GM21526 (cell line): Measurements from ENCODE around the gene ADGRF1.
"Not testable (repeated sequence)": the region's sequence is repeated elsewhere in the genome, so short reads cannot be mapped to it uniquely, and the experiment has no call there.

ENCODE experiments used
- ATAC-seq: cut with Tn5 transposase; IDR thresholded peaks from one replicate; pipeline ENCODE4 v1.9.1; 2021; ENCODE audit warnings: moderate library complexity; ENCODE audit not compliant: unreplicated experiment, low FRiP score

The ADGRF1 gene

GRCh38 chr6:47042275-47042791 is at the start of gene ADGRF1:
ADGRF1 (minus strand) TSS chr6:47042332; CDS start chr6:47029061, 13,271 bp downstream.
- ATAC-seq, result no peak

DNA sequence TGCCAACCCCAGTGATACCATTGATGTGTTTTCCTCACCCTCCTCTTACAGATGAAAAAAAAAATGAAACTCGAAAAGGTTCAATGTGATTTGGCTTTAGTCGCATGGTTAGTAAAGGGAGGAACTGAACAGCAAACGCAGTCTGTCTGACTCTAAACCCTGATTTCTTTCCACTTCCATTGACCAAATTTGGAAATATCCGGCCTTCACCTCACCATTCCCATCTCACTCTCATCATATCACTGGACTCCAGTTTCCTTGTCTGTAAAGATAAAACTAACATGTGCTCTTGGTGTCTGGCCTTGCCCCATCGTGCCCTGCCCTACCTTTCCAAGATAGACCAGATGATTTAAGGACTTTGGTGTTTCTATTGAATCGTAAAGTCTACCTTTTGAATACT is 48.7 kb upstream of the ADGRF1 start:
- ATAC-seq, result no peak

DNA sequence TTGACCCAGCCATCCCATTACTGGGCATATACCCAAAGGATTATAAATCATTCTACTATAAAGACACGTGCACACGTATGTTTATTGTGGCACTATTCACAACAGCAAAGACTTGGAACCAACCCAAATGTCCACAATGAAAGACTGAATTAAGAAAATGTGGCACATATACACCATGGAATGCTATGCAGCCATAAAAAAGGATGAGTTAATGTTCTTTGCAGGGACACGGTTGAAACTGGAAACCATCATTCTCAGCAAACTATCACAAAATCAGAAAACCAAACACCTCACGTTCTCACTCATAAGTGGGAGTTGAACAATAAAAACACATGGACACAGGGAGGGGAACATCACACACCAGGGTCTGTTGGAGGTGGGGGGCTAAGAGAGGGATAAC is 47.3 kb upstream of the ADGRF1 start:
- ATAC-seq, result not testable (repeated sequence)

- ATAC-seq, result no peak
These were observed 44.1 kb upstream of the ADGRF1 start for GRCh38 chr6:47086051-47086770.

DNA sequence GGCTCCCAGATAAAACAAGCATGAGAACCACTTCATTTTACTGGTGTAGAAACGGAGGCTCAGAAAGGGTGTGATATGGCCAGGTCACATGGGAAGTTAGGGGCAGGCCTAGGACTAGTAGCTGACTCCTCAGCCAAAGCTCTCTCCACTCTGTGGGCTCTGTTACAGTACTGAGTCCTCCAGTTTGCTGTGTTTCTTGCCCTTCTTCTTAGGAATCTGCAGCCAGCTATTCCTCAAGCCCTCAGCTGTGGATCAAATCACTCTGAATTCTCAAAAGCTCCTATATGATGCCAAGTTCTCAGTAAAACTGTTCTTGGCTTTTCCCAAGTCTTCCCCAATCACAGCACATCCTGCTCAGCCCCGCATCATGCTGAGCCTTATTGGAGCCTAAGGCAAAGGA is 42.5 kb upstream of the ADGRF1 start:
- no peak for ATAC-seq

DNA sequence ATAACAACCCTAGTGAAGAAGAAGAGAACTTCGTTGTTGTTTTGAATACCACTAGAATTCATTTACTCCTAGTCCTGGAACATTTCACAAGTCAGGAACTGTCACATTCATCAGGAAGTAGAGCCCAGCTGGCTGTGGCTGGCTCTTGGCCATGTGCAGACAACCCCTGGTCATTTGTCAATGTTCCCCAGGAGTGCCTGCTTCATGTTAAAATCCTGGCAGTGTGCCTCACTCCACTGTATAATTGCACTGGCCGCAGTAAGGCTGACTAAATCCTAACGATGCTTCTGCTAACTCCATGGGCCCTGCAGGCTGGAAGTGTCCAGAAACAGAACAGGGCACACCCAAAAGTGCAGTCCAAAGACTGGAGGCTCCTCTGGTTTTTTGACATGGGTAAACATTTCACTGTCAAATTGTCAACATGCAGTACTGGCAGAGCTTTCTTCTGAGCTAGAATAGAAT is 41.5 kb upstream of the ADGRF1 start:
- ATAC-seq, result no peak

GRCh38 chr6:47080083-47080596 is 38.0 kb upstream of the ADGRF1 start:
- ATAC-seq, result no peak

GRCh38 chr6:47079638-47080037 is 37.5 kb upstream of the ADGRF1 start:
- ATAC-seq, result no peak

DNA sequence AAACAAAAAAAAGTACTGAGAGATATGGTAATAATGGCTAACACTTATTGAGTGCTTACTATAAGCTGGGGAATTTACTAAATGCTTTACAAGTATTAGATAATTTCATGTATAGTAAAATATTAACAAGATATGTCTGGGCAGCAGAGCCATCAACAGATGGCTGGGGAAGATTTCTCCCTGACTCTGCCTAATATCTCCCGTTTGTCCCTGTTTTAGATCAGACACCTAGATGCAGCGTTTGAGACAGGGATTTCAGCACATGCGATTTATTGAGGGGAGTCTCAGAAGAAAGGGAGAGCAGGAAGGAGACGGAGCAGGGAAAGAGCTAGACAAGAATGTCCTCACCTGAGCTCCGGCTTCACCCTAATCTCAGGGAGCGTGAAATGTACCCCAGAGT is 36.9 kb upstream of the ADGRF1 start:
- no peak for ATAC-seq

DNA sequence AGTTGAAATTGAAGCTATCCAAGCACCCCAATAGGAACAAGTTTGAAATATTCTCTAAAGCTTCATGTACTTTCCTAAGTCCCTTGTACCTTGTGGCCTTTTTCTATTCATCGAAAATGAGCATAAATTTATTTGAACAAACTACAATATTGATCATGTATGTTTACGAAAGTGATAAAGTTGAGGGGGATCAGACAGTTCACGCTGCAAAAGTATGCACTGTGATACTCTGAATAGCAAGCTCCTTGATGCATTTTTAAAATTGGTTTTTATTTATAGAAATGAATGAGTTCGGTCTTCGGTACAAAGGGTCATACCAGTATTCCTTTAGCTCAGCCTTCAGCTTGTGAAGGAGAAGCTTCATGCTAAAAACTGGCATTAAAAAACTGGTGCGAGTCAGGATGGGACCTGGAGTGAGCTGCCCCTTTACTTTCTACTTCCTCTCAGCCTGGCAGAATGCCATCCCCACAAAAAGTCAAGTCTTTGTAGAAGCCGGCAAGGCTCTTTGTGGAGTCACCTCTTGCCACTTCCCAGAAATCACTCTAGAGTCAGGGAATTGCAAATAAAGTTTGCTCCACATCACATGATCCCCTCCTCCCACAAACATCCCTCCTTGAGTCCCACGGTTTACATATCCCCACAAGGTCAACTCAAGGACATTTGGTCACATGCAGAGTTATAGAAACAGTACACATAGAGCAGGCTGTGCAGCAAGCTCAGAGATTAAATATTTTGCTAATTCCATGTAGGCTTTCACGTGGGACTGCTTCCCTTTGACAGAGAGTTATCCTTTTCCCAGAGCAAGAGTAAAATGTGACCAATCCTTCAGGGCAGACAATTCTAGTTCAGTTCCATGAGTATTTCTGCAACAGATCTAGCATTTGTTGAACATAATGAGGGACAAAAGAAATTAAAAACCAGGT is 34.6 kb upstream of the ADGRF1 start:
- ATAC-seq, result no peak

DNA sequence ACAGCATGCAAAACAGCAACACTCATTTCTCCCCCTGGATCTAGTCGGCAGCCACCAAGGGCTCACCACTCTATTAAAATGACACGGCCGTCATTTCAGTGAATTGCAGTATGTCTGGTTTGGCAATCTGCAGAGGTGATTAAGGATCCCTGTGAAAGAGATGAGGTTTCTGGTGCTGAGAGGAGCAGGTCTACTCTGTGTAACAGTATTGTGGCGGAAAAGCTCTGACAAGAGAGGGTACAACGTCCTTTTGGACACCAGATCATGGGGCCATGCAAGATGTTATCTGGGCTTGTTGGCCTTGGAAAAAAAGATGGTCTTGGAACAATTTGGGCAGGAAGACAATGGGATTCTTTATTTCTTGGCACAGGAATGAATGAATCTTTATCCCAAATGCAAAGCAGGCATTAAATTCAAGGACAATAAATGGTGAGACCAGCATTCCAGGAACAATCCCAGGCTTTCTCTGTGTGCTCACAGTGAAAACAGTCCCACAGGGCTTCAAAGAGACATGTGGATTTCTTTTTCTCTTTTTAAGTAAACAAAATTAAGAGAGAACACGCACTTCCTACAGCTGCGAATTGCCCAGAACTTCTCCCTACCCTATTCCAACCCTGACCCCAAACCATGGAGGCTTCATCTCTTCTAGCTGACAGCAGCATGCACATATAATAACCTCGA is 33.7 kb upstream of the ADGRF1 start:
- no peak for ATAC-seq

DNA sequence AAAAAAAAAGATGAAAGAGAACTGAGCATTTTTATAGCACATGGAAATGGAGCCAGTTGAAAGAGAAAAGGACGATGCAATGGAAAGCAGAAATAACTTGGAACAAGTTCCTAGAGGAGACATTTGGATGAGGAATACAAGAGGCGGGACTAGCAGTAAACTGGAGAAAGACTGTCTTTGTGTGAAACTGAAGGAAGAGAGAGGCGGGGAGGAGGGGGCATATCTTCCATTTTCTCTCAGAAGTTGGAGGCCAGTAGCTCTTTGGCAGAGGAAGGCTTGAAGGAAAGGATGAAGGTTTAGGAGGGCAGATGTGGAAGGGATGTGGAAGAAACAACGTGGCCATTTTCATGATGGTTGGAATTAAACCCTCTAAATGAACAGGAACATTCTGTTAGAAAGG is 33.0 kb upstream of the ADGRF1 start:
- ATAC-seq, result no peak

GRCh38 chr6:47073125-47074110 is 31.3 kb upstream of the ADGRF1 start:
- no peak for ATAC-seq

GRCh38 chr6:47072667-47073066 is 30.5 kb upstream of the ADGRF1 start:
- no peak for ATAC-seq

GRCh38 chr6:47071681-47072080 is 29.5 kb upstream of the ADGRF1 start:
- no peak for ATAC-seq

DNA sequence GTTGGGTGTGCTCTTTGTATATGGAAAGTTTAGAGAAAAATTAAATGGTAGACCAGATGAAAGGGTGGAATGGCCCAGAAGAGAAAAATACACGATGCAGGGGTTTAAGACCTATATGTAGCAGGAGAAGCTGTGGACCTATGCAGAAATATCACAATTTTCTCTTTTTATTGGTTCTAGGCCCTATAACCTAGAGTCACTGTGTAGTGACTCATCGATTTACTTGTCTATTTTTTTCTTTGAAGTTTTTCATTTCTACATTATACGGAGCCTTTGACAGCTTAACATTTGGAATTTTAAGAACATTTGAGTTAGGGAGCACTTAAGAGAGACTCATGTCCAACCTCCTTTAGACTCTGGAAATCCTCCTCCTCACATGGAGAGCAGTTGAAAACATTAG is 28.3 kb upstream of the ADGRF1 start:
- no peak for ATAC-seq

- ATAC-seq, result no peak
These were observed 27.0 kb upstream of the ADGRF1 start for GRCh38 chr6:47069156-47069555.

DNA sequence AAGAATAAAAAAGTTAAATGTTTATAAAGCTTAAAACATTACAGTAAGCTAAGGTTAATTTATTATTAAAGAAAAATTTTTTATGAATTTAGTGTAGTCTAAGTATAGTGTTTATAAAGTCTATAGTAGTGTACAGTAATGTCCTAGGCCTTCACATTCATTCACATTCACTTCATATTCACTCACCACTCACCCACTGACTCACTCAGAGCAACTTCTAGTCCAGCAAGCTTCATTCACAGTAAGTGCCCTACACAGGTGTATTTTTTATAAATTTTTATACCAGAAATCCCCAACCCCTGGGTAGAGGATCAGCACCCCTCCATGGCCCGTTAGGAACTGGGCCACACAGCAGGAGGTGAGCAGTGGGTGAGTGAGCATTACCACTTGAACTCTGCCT is 24.3 kb upstream of the ADGRF1 start:
- ATAC-seq, result no peak

- ATAC-seq, result no peak
These were observed 22.1 kb upstream of the ADGRF1 start for GRCh38 chr6:47064274-47064673.
